Spleen (tissue), 11 donors: ENCODE results near the gene EIF4A2. TPM values are rescaled to one million over a fixed set of nuclear protein-coding genes. Genes with fewer than 3 reads are reported as not detected.

Source experiments
- DNase-seq: peaks from one replicate; pipeline ENCODE4 v3.0.0-alpha.2; 2020
- H3K27ac ChIP-seq, 8 donors: fragments of 200-600 bp; sonication (generic) in 7 of 8; 1 replicate in 4 of 8; 2 replicates in 4 of 8; pipeline versions ENCODE4 v1.5.0 to v1.8.0; 2016 to 2021; ENCODE audit warnings: inconsistent platforms in 4 of 8, mild to moderate bottlenecking in 4 of 8, moderate library complexity in 1 of 8
- H3K27me3 ChIP-seq, 7 donors: fragments of 200-600 bp; sonication (generic) in 6 of 7; replicated peaks in 1 of 7; 1 replicate in 4 of 7; 2 replicates in 3 of 7; pipeline versions ENCODE4 v1.5.0 to v1.8.0; 2016 to 2021; ENCODE audit warnings: inconsistent platforms in 3 of 7, mild to moderate bottlenecking in 1 of 7
- H3K36me3 ChIP-seq, 6 donors: fragments of 200-600 bp; sonication (generic) in 5 of 6; 1 replicate in 4 of 6; 2 replicates in 2 of 6; pipeline versions ENCODE4 v1.5.0 to v1.8.0; 2016 to 2021; ENCODE audit warnings: inconsistent platforms in 2 of 6
- H3K4me1 ChIP-seq, 6 donors: fragments of 200-600 bp; sonication (generic) in 5 of 6; 1 replicate in 3 of 6; 2 replicates in 3 of 6; pipeline versions ENCODE4 v1.5.0 to v1.8.0; 2016 to 2021; ENCODE audit warnings: inconsistent platforms in 3 of 6
- H3K4me3 ChIP-seq, 8 donors: fragments of 200-600 bp; sonication (generic) in 7 of 8; 1 replicate in 4 of 8; 2 replicates in 4 of 8; pipeline versions ENCODE4 v1.5.0 to v1.8.0; 2016 to 2021; ENCODE audit warnings: inconsistent platforms in 4 of 8, mild to moderate bottlenecking in 4 of 8, moderate library complexity in 2 of 8
- H3K9me3 ChIP-seq, 8 donors: fragments of 200-600 bp; sonication (generic) in 7 of 8; 1 replicate in 4 of 8; 2 replicates in 4 of 8; pipeline versions ENCODE4 v1.5.0 to v1.8.0; 2016 to 2021; ENCODE audit warnings: inconsistent platforms in 4 of 8
- POLR2A ChIP-seq, 3 donors: fragments of 450-650 bp; IDR thresholded peaks; one replicate each; pipeline ENCODE4 v1.5.1; 2017; ENCODE audit warnings: antibody characterized with exemption in 3 of 3, mild to moderate bottlenecking in 1 of 3
- POLR2AphosphoS5 ChIP-seq, 3 donors: sonication (generic); formaldehyde crosslinking; IDR thresholded peaks; one replicate each; pipeline ENCODE4 v1.5.1; 2017; ENCODE audit warnings: antibody characterized with exemption in 3 of 3
- WGBS, 5 donors: extraction: QIAGEN DNeasy Blood & Tissue Kit in 3 of 5; methylation state at CpG; one replicate each; pipeline versions ENCODE4 v1.1.5 to v1.1.7; 2013 to 2018; 5-methylcytosine and 5-hydroxymethylcytosine counted together
- intact Hi-C: fragments of 100-400 bp; cut with DNase I; formaldehyde crosslinking; loops from one replicate; pipeline ENCODE4 v1.15.0; 2023; ENCODE audit warnings: low total_unique reads
- polyA plus RNA-seq, 3 donors: library from polyadenylated mRNA; stranded (reverse); fragments of 200-250 nt; gene quantifications; one replicate each; pipeline ENCODE4 v1.2.1, GENCODE V29; 2013
- total RNA-seq, 7 donors: library from RNA; depleted of rRNA in 3 of 7; stranded (reverse); fragments of >200 nt in 3 of 7; fragmentation: NEBNext Ultra II Directional in 4 of 7; extraction: Animal tissue kit (Norgen Biotek cat#: 25700) in 4 of 7; gene quantifications; one replicate each; pipeline versions ENCODE4 v1.1.0 to v1.2.1, GENCODE V29; 2016 to 2021
- TF ChIP-seq, protein P1 (sequence below), 11 experiments: fragments of 200-600 bp in 7 of 11; fragments of 450-650 bp in 4 of 11; sonication (generic) in 4 of 11; IDR thresholded peaks in 8 of 11; conservative IDR thresholded peaks in 3 of 11; 1 replicate in 7 of 11; 2 replicates in 4 of 11; pipeline versions ENCODE4 v1.4.0 to v1.8.0; 2016 to 2021; ENCODE audit warnings: antibody characterized with exemption in 11 of 11, inconsistent platforms in 4 of 11, mild to moderate bottlenecking in 1 of 11
- donor health status: healthy with polysubstance abuse.
- donor health status: DM: no; HTN: no; CAD: no; lungs with moderate emphysema.
- donor health status: DM: no; HTN: no; CAD: no.
- donor health status: Bipolar disorder and iron deficiency.
- donor health status: healthy.
- donor health status: DM: no; HTN: no; CAD: no.
- donor health status: DM: yes; HTN: yes; CAD: no.

EIF4A2 gene
- total and polyA plus RNA-seq, 10 donors = 255 to 512 (median 357) TPM

DNA sequence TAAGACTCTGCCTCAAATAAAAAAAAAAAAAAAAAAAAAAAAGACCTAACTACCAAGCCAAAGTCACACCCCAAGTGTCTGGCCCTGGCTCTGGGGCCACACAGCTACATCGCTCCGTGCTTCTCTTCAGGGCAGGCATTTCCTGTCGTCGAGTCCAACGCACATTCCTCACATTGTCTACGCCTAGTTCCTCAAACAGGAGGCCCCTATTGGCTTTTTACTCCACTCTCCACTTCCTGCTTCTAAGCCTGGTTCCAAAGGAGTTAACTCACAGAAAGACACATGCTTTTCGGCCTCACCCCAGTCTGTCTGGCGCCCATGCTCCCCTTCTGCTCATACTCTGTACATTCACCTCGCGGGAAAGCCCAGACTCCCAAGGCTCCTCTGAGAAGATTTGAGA, 37.4 kb upstream of the EIF4A2 start:
- no peak overlapping the region for H3K4me3 ChIP-seq
- TF ChIP-seq POLR2A (IDR thresholded peaks at IDR 0.05) (no peak), POLR2AphosphoS5 (IDR thresholded peaks at IDR 0.05) (no peak)
- TF ChIP-seq, protein P1, sequence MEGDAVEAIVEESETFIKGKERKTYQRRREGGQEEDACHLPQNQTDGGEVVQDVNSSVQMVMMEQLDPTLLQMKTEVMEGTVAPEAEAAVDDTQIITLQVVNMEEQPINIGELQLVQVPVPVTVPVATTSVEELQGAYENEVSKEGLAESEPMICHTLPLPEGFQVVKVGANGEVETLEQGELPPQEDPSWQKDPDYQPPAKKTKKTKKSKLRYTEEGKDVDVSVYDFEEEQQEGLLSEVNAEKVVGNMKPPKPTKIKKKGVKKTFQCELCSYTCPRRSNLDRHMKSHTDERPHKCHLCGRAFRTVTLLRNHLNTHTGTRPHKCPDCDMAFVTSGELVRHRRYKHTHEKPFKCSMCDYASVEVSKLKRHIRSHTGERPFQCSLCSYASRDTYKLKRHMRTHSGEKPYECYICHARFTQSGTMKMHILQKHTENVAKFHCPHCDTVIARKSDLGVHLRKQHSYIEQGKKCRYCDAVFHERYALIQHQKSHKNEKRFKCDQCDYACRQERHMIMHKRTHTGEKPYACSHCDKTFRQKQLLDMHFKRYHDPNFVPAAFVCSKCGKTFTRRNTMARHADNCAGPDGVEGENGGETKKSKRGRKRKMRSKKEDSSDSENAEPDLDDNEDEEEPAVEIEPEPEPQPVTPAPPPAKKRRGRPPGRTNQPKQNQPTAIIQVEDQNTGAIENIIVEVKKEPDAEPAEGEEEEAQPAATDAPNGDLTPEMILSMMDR (IDR thresholded peaks at IDR 0.05 in 8 of 11, conservative IDR thresholded peaks at IDR 0.05 in 3 of 11) = no peak
- H3K36me3 ChIP-seq = no peaks in the 10 kb centered on the region
- 23 to 29% (median 24%) methylated on average over 9 to 10 of the region's 10 CpGs for WGBS, 5 donors
- intact Hi-C loops = no loop called here
- H3K27me3 ChIP-seq = no peaks in the 10 kb centered on the region
- no peaks in the 10 kb centered on the region for H3K4me1 ChIP-seq
- H3K9me3 ChIP-seq = no peaks in the 10 kb centered on the region
- no peak for DNase-seq
- H3K27ac ChIP-seq = no peak overlapping the region

DNA sequence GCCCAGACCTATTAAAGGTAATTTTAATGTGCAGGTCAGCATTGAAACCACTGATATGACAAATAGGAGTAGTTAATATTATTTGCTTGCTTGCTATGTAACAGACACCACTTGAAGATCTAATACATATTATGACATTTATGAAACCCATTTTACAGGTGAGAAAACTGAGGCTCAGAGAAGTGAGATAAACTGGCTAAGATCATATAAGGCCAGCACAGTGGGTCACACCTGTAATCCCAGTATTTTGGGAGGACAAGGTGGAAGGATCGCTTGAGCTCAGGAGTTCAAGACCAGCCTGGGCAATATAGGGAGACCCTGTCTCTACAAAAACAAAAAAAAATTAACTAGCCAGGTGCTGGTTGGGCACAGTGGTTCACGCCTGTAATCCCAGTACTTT, 33.1 kb upstream of the EIF4A2 start:
- Histone ChIP-seq H3K27me3 (no peaks in the 10 kb centered on the region), H3K9me3 (no peaks in the 10 kb centered on the region), H3K36me3 (no peaks in the 10 kb centered on the region), H3K4me1 (no peaks in the 10 kb centered on the region), H3K4me3 (no peak overlapping the region), H3K27ac (no peak overlapping the region)
- intact Hi-C loops = no loop called here
- 90 to 98% (median 93%) methylated on average over 2 of the region's 2 CpGs for WGBS, 5 donors
- TF ChIP-seq, protein P1 (IDR thresholded peaks at IDR 0.05 in 8 of 11, conservative IDR thresholded peaks at IDR 0.05 in 3 of 11) = no peak
- no peak for TF ChIP-seq POLR2AphosphoS5 (IDR thresholded peaks at IDR 0.05)
- no peak for DNase-seq

DNA sequence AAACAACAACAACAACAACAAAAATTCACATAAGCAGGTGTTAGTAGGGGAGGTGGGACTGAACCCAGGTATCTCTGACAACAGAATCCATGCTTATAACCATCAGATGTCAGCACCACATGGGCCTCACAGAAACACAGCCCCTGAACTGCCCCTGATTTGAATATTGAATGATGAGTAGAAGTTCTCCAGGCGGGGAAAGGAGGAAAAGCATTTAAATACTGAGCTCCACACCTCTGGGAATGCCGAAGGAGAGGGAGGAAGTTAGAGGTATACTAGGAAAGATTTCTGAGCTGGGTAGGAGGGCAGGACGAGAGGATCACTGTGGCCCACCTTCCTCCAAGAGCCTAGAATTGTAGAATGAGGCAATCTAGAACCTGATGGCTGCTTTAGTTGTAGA, 31.9 kb upstream of the EIF4A2 start:
- Histone ChIP-seq H3K9me3 (no peaks in the 10 kb centered on the region), H3K4me1 (no peaks in the 10 kb centered on the region), H3K4me3 (no peak overlapping the region), H3K27ac (no peak overlapping the region), H3K36me3 (no peaks in the 10 kb centered on the region), H3K27me3 (no peaks in the 10 kb centered on the region)
- no peak for DNase-seq
- TF ChIP-seq, protein P1 (IDR thresholded peaks at IDR 0.05 in 8 of 11, conservative IDR thresholded peaks at IDR 0.05 in 3 of 11) = no peak
- TF ChIP-seq POLR2AphosphoS5 (IDR thresholded peaks at IDR 0.05) (no peak), POLR2A (IDR thresholded peaks at IDR 0.05) (no peak)
- WGBS, 5 donors = 68 to 81% (median 69%) methylated on average over 3 of the region's 3 CpGs
- intact Hi-C loops = no loop called here

DNA sequence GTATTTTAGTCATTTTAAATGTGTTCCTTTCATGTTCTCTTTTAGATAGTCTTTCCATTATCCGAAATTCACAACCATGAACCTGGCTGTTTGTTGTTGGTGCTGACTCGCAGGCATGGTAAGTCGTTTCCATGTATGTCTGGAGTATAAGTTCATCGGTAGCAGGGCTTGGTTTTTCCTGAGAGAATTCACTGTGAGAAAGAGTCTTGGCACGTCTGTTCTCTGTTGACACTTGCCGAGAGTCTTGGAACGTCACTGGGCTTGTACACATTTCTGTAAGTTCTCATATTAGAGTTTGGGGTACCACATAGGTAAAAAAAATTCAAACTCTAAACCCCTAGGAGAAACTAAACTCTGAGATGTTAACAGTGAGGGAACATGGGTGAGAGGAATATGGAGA, 29.4 kb upstream of the EIF4A2 start:
- Histone ChIP-seq H3K4me1 (no peaks in the 10 kb centered on the region), H3K36me3 (no peaks in the 10 kb centered on the region), H3K27ac (no peak overlapping the region), H3K4me3 (no peak overlapping the region), H3K9me3 (no peaks in the 10 kb centered on the region), H3K27me3 (no peaks in the 10 kb centered on the region)
- 80 to 90% (median 88%) methylated on average over 7 of the region's 7 CpGs for WGBS, 5 donors
- intact Hi-C loops = no loop called here
- TF ChIP-seq, protein P1 (IDR thresholded peaks at IDR 0.05 in 8 of 11, conservative IDR thresholded peaks at IDR 0.05 in 3 of 11) = no peak
- no peak for TF ChIP-seq POLR2AphosphoS5 (IDR thresholded peaks at IDR 0.05)
- no peak for TF ChIP-seq POLR2A (IDR thresholded peaks at IDR 0.05)
- DNase-seq = no peak
